IMR-90 (cell line): ENCODE data around the gene DNM2. TPM values are rescaled to one million over a fixed set of nuclear protein-coding genes. Genes with fewer than 3 reads are reported as not detected.
"Not testable (repeated sequence)": the region's sequence is repeated elsewhere in the genome, so short reads cannot be mapped to it uniquely, and the experiment has no call there.

Source experiments
- ATAC-seq: fragments of 200-7000 bp; cut with Tn5 transposase; 2 replicates; pipeline ENCODE4 v1.9.1; 2020; ENCODE audit warnings: low read depth, mild to moderate bottlenecking, moderate library complexity
- BruUV-seq: library from RNA; stranded (reverse); fragments of 400-500 nt; replicated peaks from 2 replicates; lab custom pipeline; 2021; lab: Mats Ljungman, UMichigan
- CTCF ChIA-PET: fragments of 300-600 bp; formaldehyde crosslinking; extraction: SDS; loops from one replicate; lab custom pipeline; 2021; ENCODE audit warnings: antibody characterized with exemption; lab: Yijun Ruan, JAX
- POLR2A ChIA-PET: fragments of 300-600 bp; sonication (Branson Sonifier 250); formaldehyde crosslinking; loops from one replicate; lab custom pipeline; 2022; ENCODE audit warnings: antibody characterized with exemption; ENCODE audit not compliant: unreplicated experiment; lab: Charles Lee
- DNase-seq: peaks from one replicate; pipeline ENCODE4 v3.0.0; 2013
- H2AFZ ChIP-seq: replicated peaks from 2 replicates; pipeline ENCODE3; 2013; ENCODE audit warnings: low read length, mild to moderate bottlenecking; ENCODE audit not compliant: poor library complexity
- H2AK5ac ChIP-seq: 2 replicates; pipeline ENCODE4 v1.6.1; 2013; ENCODE audit warnings: low read depth, low read length, inconsistent platforms
- H2AK9ac ChIP-seq: replicated peaks from 2 replicates; pipeline ENCODE3; 2013; ENCODE audit warnings: mild to moderate bottlenecking, low read depth, low read length, moderate library complexity; ENCODE audit not compliant: poor library complexity
- H2BK120ac ChIP-seq: 2 replicates; pipeline ENCODE4 v1.6.1; 2013; ENCODE audit warnings: low read depth, low read length, inconsistent platforms
- H2BK15ac ChIP-seq: 3 replicates; pipeline ENCODE4 v1.6.1; 2013; ENCODE audit warnings: low read depth, low read length, inconsistent platforms
- H2BK20ac ChIP-seq: 2 replicates; pipeline ENCODE4 v1.6.1; 2013; ENCODE audit warnings: low read depth, mild to moderate bottlenecking, inconsistent platforms, low read length, moderate library complexity
- H2BK5ac ChIP-seq: 2 replicates; pipeline ENCODE4 v1.6.1; 2013; ENCODE audit warnings: mild to moderate bottlenecking, low read depth, low read length, inconsistent platforms; ENCODE audit not compliant: poor library complexity, severe bottlenecking
- H3K14ac ChIP-seq: replicated peaks from 2 replicates; pipeline ENCODE4 v1.6.1; 2013; ENCODE audit warnings: low read depth, low read length, inconsistent platforms
- H3K18ac ChIP-seq: 2 replicates; pipeline ENCODE4 v1.6.1; 2013; ENCODE audit warnings: low read depth, low read length, control low read depth
- H3K23ac ChIP-seq: 2 replicates; pipeline ENCODE4 v1.6.1; 2013; ENCODE audit warnings: low read depth, low read length, inconsistent platforms
- H3K27ac ChIP-seq: 2 replicates; pipeline ENCODE4 v1.5.1; 2013; ENCODE audit warnings: mild to moderate bottlenecking, control low read depth, low read length; ENCODE audit not compliant: insufficient read depth
- H3K27me3 ChIP-seq: 2 replicates; pipeline ENCODE4 v1.6.1; 2013; ENCODE audit warnings: low read length; ENCODE audit not compliant: control insufficient read depth, insufficient read depth
- H3K36me3 ChIP-seq: 2 replicates; pipeline ENCODE4 v1.6.1; 2013; ENCODE audit warnings: low read length, mixed read lengths; ENCODE audit not compliant: control insufficient read depth, insufficient read depth
- H3K4ac ChIP-seq: 2 replicates; pipeline ENCODE4 v1.6.1; 2013; ENCODE audit warnings: low read depth, low read length, inconsistent platforms
- H3K4me1 ChIP-seq: 2 replicates; pipeline ENCODE4 v1.6.1; 2013; ENCODE audit warnings: low read length, mixed read lengths; ENCODE audit not compliant: control insufficient read depth, insufficient read depth
- H3K4me2 ChIP-seq: 2 replicates; pipeline ENCODE4 v1.6.1; 2013; ENCODE audit warnings: low read depth, mild to moderate bottlenecking, control low read depth, low read length, moderate library complexity
- H3K4me3 ChIP-seq: 2 replicates; pipeline ENCODE4 v1.5.1; 2013; ENCODE audit warnings: low read depth, mild to moderate bottlenecking, control low read depth, low read length, moderate library complexity; ENCODE audit not compliant: insufficient read depth
- H3K56ac ChIP-seq: 2 replicates; pipeline ENCODE4 v1.6.1; 2013; ENCODE audit warnings: low read length, inconsistent platforms; ENCODE audit not compliant: insufficient read depth; ENCODE audit errors: extremely low read depth
- H3K79me1 ChIP-seq, 2 experiments: 2 replicates each; pipeline ENCODE4 v1.6.1; 2013; ENCODE audit warnings: low read length in 2 of 2, inconsistent platforms in 1 of 2, low read depth in 1 of 2
- H3K9ac ChIP-seq: 2 replicates; pipeline ENCODE4 v1.6.1; 2013; ENCODE audit warnings: low read depth, low read length, control low read depth
- H3K9me1 ChIP-seq: 2 replicates; pipeline ENCODE4 v1.6.1; 2013; ENCODE audit warnings: low read length, inconsistent platforms; ENCODE audit not compliant: insufficient read depth
- H3K9me3 ChIP-seq: 2 replicates; pipeline ENCODE4 v1.6.1; 2013; ENCODE audit warnings: low read length; ENCODE audit not compliant: control insufficient read depth, insufficient read depth
- H4K20me1 ChIP-seq: 2 replicates; pipeline ENCODE4 v1.6.1; 2013; ENCODE audit warnings: low read length, inconsistent platforms; ENCODE audit not compliant: insufficient read depth
- H4K5ac ChIP-seq: 2 replicates; pipeline ENCODE4 v1.6.1; 2013; ENCODE audit warnings: mild to moderate bottlenecking, low read depth, low read length, control low read depth
- H4K8ac ChIP-seq, 2 experiments: 2 replicates each; pipeline ENCODE4 v1.6.1; 2013; ENCODE audit warnings: low read depth in 2 of 2, low read length in 2 of 2, control low read depth in 1 of 2, inconsistent platforms in 1 of 2
- H4K91ac ChIP-seq: 2 replicates; pipeline ENCODE4 v1.6.1; 2013; ENCODE audit warnings: low read depth, low read length, inconsistent platforms; ENCODE audit not compliant: insufficient read depth
- MAZ ChIP-seq: IDR thresholded peaks from 2 replicates; pipeline ENCODE4 v1.6.1; 2012; ENCODE audit warnings: low read depth, mild to moderate bottlenecking, low read length, improper control_type of control experiment, moderate library complexity, borderline replicate concordance
- WGBS, 2 experiments: methylation state at CpG; one replicate each; pipeline versions ENCODE4 v1.1.5 to v1.1.7; 2013; ENCODE audit warnings: missing lambda C conversion rate in 2 of 2; ENCODE audit not compliant: insufficient read length in 1 of 2; ENCODE audit errors: extremely low coverage in 2 of 2; 5-methylcytosine and 5-hydroxymethylcytosine counted together
- dilution Hi-C: fragments of 300-500 bp; cut with HindIII; formaldehyde crosslinking; loops from one replicate; pipeline ENCODE4 v1.14.3; 2018; ENCODE audit warnings: low sequenced_read_pairs; ENCODE audit not compliant: unreplicated experiment
- in situ Hi-C: fragments of 300-500 bp; cut with MboI; formaldehyde crosslinking; loops from 3 replicates; pipeline ENCODE4 v1.14.3; 2019; ENCODE audit warnings: low sequenced_read_pairs, inconsistent platforms, mixed read lengths
- intact Hi-C: fragments of 100-400 bp; cut with micrococcal nuclease; formaldehyde crosslinking; loops from 2 replicates; pipeline ENCODE4 v1.10.0; 2022
- polyA plus RNA-seq, 3 experiments: library from polyadenylated mRNA; depleted of rRNA; stranded (reverse); fragments of >200 nt; gene quantifications; 2 replicates each; pipeline ENCODE4 v1.2.3, GENCODE V29; 2012; ENCODE audit warnings: low replicate concordance in 1 of 3
- total RNA-seq: library from RNA; depleted of rRNA; stranded (reverse); fragments of >200 nt; gene quantifications from 2 replicates; pipeline ENCODE4 v1.2.3, GENCODE V29; 2012

The DNM2 gene
- total and polyA plus RNA-seq, 2 of the 4 experiments (the other 2 are of a cell fraction) = 55.6 to 74.2 TPM

- TF ChIP-seq MAZ = no peak
Measured at GRCh38 chr19:10670876-10671804, 46.7 kb upstream of the DNM2 start (continued).

- H3K9ac ChIP-seq, H3K18ac ChIP-seq, H3K9me3 ChIP-seq, POLR2A ChIA-PET, H3K4me2 ChIP-seq, H4K5ac ChIP-seq, H3K4me3 ChIP-seq, H2BK120ac ChIP-seq, H2BK20ac ChIP-seq, H2AFZ ChIP-seq, H4K91ac ChIP-seq, H3K56ac ChIP-seq, H4K8ac ChIP-seq, dilution Hi-C loops, H3K4me1 ChIP-seq, H2BK15ac ChIP-seq, H3K4ac ChIP-seq, intact Hi-C loops, ATAC-seq, H3K14ac ChIP-seq, in situ Hi-C loops, BruUV-seq, H3K23ac ChIP-seq, H2BK5ac ChIP-seq, H2AK5ac ChIP-seq, DNase-seq, H3K27me3 ChIP-seq, H3K27ac ChIP-seq, H2AK9ac ChIP-seq: not testable (repeated sequence)
- H3K9me1 ChIP-seq = peaks cover 18% of the 10 kb centered on the region
- H3K79me1 ChIP-seq = peaks cover 25 to 71% of the 10 kb centered on the region in 2 experiments
- CTCF ChIA-PET = interaction anchor here (0.6 kb wide), 1 partner anchor 26 kb away, joined by 3 read pairs; no protein-coding TSS in a partner anchor
- WGBS, 2 experiments = no CpG with 5 or more reads among the region's 3 CpGs
- peaks cover 91% of the 10 kb centered on the region for H4K20me1 ChIP-seq
- H3K36me3 ChIP-seq = peaks cover 38% of the 10 kb centered on the region
Measured at GRCh38 chr19:10671922-10672321, 46.0 kb upstream of the DNM2 start.

GRCh38 chr19:10675214-10675613 lies 42.7 kb upstream of the DNM2 start:
- H3K56ac ChIP-seq, H2BK5ac ChIP-seq, H3K4me2 ChIP-seq, H2AK9ac ChIP-seq, H3K9ac ChIP-seq, H3K27ac ChIP-seq, H3K9me3 ChIP-seq, H3K4ac ChIP-seq, H3K18ac ChIP-seq, H3K4me3 ChIP-seq, H3K9me1 ChIP-seq, H2BK15ac ChIP-seq, H3K14ac ChIP-seq, H2BK20ac ChIP-seq, H3K23ac ChIP-seq, H4K8ac ChIP-seq, ATAC-seq, H3K27me3 ChIP-seq, intact Hi-C loops, H2AFZ ChIP-seq, H4K5ac ChIP-seq, in situ Hi-C loops, H4K91ac ChIP-seq, BruUV-seq, H2BK120ac ChIP-seq, H3K4me1 ChIP-seq, POLR2A ChIA-PET, DNase-seq, dilution Hi-C loops, H2AK5ac ChIP-seq: not testable (repeated sequence)
- peaks cover 60% of the 10 kb centered on the region for H3K36me3 ChIP-seq
- CTCF ChIA-PET = interaction anchor here (0.6 kb wide), 1 partner anchor 25 kb away, joined by 3 read pairs; no protein-coding TSS in a partner anchor
- peaks cover 89% of the 10 kb centered on the region for H4K20me1 ChIP-seq
- no CpG with 5 or more reads among the region's 8 CpGs for whole genome bisulfite sequencing, 2 experiments
- peaks cover 41 to 85% of the 10 kb centered on the region in 2 experiments for H3K79me1 ChIP-seq
